ENCODE results near the gene TMC1. TPM values are rescaled to one million over a fixed set of nuclear protein-coding genes. Genes with fewer than 3 reads are reported as not detected.

TMC1 gene
- total RNA-seq, 4 donors from 2014 or later = 1.2 to 15.7 TPM; not detected in 2

- Histone ChIP-seq H3K36me3 (no peaks in the 10 kb centered on the region), H3K4me3 (no peak overlapping the region), H3K4me1 (no peaks in the 10 kb centered on the region), H3K9me3 (no peaks in the 10 kb centered on the region), H3K27ac (no peak overlapping the region), H3K27me3 (no peaks in the 10 kb centered on the region)
- ATAC-seq = no peak
- in situ Hi-C loops (cut with MboI; ENCODE audit: low sequenced_read_pairs in 4 of 4) (no loop called here), intact Hi-C loops (cut with DNase I; ENCODE audit: low total_unique reads) (no loop called here)
- DNase-seq = no peak
- TF ChIP-seq CTCF (IDR thresholded peaks at IDR 0.05 in 4 of 5, conservative IDR thresholded peaks at IDR 0.05 in 1 of 5) = no peak
- no peak for TF ChIP-seq POLR2A (IDR thresholded peaks at IDR 0.05)
Observed at GRCh38 chr9:72643651-72644050, 122.2 kb downstream of the TMC1 start.

DNA sequence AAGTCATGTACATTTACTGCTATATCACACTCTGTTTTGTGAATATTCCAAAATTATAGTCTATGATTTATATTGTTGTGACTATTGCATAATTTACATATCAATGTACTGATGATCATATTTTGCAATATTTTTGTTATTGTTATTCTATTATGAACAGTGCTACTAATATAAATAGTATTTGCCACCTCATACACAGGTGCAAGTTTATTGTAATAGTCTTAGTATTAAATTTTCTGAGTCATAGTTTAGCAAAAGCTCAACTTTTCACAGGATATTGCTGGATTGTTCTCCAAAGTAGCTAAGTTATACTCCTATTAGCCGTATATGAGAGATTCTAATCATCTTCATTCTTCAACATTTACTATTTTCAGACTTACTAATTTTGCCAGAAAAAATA lies 124.7 kb downstream of the TMC1 start:
- Histone ChIP-seq H3K36me3 (no peaks in the 10 kb centered on the region), H3K27ac (no peak overlapping the region), H3K4me3 (no peak overlapping the region), H3K27me3 (no peaks in the 10 kb centered on the region), H3K4me1 (no peaks in the 10 kb centered on the region), H3K9me3 (no peaks in the 10 kb centered on the region)
- no peak for TF ChIP-seq CTCF (IDR thresholded peaks at IDR 0.05 in 4 of 5, conservative IDR thresholded peaks at IDR 0.05 in 1 of 5)
- no peak for TF ChIP-seq POLR2A (IDR thresholded peaks at IDR 0.05)
- DNase-seq (no peak), ATAC-seq (no peak)
- intact Hi-C loops (cut with DNase I; ENCODE audit: low total_unique reads) (no loop called here), in situ Hi-C loops (cut with MboI; ENCODE audit: low sequenced_read_pairs in 4 of 4) (no loop called here)

GRCh38 chr9:72648324-72649126 lies 127.1 kb downstream of the TMC1 start:
- Histone ChIP-seq H3K4me3 (no peak overlapping the region), H3K27ac (no peak overlapping the region), H3K36me3 (no peaks in the 10 kb centered on the region), H3K9me3 (no peaks in the 10 kb centered on the region), H3K27me3 (no peaks in the 10 kb centered on the region), H3K4me1 (no peaks in the 10 kb centered on the region)
- in situ Hi-C loops (cut with MboI; ENCODE audit: low sequenced_read_pairs in 4 of 4) (no loop called here), intact Hi-C loops (cut with DNase I; ENCODE audit: low total_unique reads) (no loop called here)
- ATAC-seq = no peak
- TF ChIP-seq CTCF (IDR thresholded peaks at IDR 0.05 in 4 of 5, conservative IDR thresholded peaks at IDR 0.05 in 1 of 5) = no peak
- no peak for TF ChIP-seq POLR2A (IDR thresholded peaks at IDR 0.05)
- no peak for DNase-seq

GRCh38 chr9:72649127-72649442 lies 127.7 kb downstream of the TMC1 start:
- ATAC-seq = no peak
- Histone ChIP-seq H3K36me3 (no peaks in the 10 kb centered on the region), H3K9me3 (no peaks in the 10 kb centered on the region), H3K27me3 (no peaks in the 10 kb centered on the region), H3K27ac (no peak overlapping the region), H3K4me1 (no peaks in the 10 kb centered on the region), H3K4me3 (no peak overlapping the region)
- in situ Hi-C loops (cut with MboI; ENCODE audit: low sequenced_read_pairs in 4 of 4) = no loop called here
- intact Hi-C loops (cut with DNase I; ENCODE audit: low total_unique reads) = no loop called here
- DNase-seq = no peak
- TF ChIP-seq POLR2A (IDR thresholded peaks at IDR 0.05) (no peak), CTCF (IDR thresholded peaks at IDR 0.05 in 4 of 5, conservative IDR thresholded peaks at IDR 0.05 in 1 of 5) (no peak)

GRCh38 chr9:72650206-72650605 lies 128.8 kb downstream of the TMC1 start:
- H3K36me3 ChIP-seq = no peaks in the 10 kb centered on the region
- no peak overlapping the region for H3K27ac ChIP-seq
- in situ Hi-C loops (cut with MboI; ENCODE audit: low sequenced_read_pairs in 4 of 4) = no loop called here
- no peaks in the 10 kb centered on the region for H3K4me1 ChIP-seq
- ATAC-seq (no peak), DNase-seq (no peak)
- intact Hi-C loops (cut with DNase I; ENCODE audit: low total_unique reads) = no loop called here
- TF ChIP-seq CTCF (IDR thresholded peaks at IDR 0.05 in 4 of 5, conservative IDR thresholded peaks at IDR 0.05 in 1 of 5) (no peak), POLR2A (IDR thresholded peaks at IDR 0.05) (no peak)
- H3K27me3 ChIP-seq = no peaks in the 10 kb centered on the region
- no peak overlapping the region for H3K4me3 ChIP-seq
- no peaks in the 10 kb centered on the region for H3K9me3 ChIP-seq
